Activated CD8-positive, alpha-beta T cell treated with anti-CD3 and anti-CD28 coated beads for 36 hours (primary cell): ENCODE results near the gene SELENOO. TPM values are rescaled to one million over a fixed set of nuclear protein-coding genes. Genes with fewer than 3 reads are reported as not detected.

ENCODE experiments used
- ATAC-seq: fragments of 200-7000 bp; cut with Tn5 transposase; one replicate; pipeline ENCODE4 v1.10.0; 2021; ENCODE audit warnings: mild to moderate bottlenecking, moderate library complexity
- CTCF ChIA-PET: fragments of 350-600 bp; sonication (Branson Sonifier 250); formaldehyde crosslinking; loops from one replicate; lab custom pipeline; 2021; ENCODE audit warnings: antibody characterized with exemption; lab: Charles Lee
- POLR2A ChIA-PET: fragments of 350-600 bp; sonication (Branson Sonifier 250); formaldehyde crosslinking; loops from one replicate; lab custom pipeline; 2021; ENCODE audit warnings: antibody characterized with exemption; lab: Charles Lee
- DNase-seq: peaks from one replicate; pipeline ENCODE4 v3.0.0-alpha.2; 2020
- H3K27ac Mint-ChIP-seq: one replicate; pipeline ENCODE4 v1.8.0; 2021; ENCODE audit warnings: mild to moderate bottlenecking, mixed read lengths
- H3K27me3 Mint-ChIP-seq: one replicate; pipeline ENCODE4 v1.8.0; 2021; ENCODE audit warnings: mixed read lengths
- H3K36me3 Mint-ChIP-seq: one replicate; pipeline ENCODE4 v1.8.0; 2021; ENCODE audit warnings: low read depth, mixed read lengths
- H3K4me1 Mint-ChIP-seq: one replicate; pipeline ENCODE4 v1.8.0; 2021; ENCODE audit warnings: low read depth, mixed read lengths
- H3K4me3 Mint-ChIP-seq: one replicate; pipeline ENCODE4 v1.8.0; 2021; ENCODE audit warnings: mild to moderate bottlenecking, moderate library complexity, mixed read lengths
- H3K9me3 Mint-ChIP-seq: one replicate; pipeline ENCODE4 v1.8.0; 2021; ENCODE audit warnings: mixed read lengths
- CTCF ChIP-seq: fragments of 200-600 bp; IDR thresholded peaks from one replicate; pipeline ENCODE4 v1.8.0; 2022; ENCODE audit warnings: antibody characterized with exemption, mild to moderate bottlenecking
- intact Hi-C: fragments of 100-400 bp; cut with micrococcal nuclease; formaldehyde crosslinking; loops from one replicate; pipeline ENCODE4 v1.10.0; 2022
- total RNA-seq, 2 experiments: library from RNA; stranded (reverse); gene quantifications; one replicate each; pipeline ENCODE4 v1.2.3, GENCODE V29; 2021

The SELENOO gene
- total RNA-seq, 2 experiments from 2014 or later = 24.0 to 25.5 TPM

DNA sequence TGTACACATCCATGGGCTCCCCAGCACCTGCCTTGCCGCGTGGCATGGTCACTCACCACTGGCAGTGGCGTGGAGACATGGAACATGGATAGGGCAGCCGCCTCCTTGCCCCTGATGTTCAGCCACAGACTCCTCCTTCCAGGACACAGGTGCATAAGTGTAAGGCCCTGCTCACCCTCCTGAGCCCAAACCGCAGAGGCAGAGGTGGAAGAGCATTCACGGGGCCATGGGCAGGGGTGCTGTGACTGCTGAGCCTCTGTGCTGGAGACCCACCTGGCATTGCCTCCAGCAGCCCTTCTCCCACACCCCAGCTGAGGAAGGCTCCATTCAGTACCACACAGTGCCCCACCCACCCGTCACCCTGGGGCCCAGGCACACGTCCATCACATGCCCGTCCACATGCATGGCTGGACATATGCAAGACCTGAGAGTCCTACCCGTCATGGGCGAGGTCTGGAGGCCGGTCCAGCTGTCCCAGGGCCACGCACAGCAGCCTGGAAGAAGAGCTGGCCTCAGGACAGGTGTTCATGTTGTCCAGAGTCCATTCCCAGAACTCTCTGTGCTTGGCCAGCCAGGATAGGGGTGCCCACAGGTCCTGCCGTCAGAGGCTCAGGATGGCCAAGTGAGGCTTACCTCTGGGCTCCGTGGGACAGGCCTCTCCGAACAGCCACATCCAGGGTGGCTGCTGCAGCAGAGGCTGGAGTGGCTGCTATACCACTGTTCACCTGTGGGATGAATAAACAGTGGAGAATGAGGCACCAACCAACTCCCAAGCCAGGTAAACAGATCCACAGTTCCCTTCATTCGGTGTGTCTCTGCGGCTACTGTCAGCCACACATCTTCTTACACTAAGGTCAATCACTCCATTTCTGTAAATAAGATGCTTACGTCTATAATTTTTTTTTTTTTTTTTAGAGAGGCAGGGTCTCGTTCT lies 45.7 kb downstream of the SELENOO start:
- H3K9me3 Mint-ChIP-seq = no peaks in the 10 kb centered on the region
- no peak overlapping the region for H3K27ac Mint-ChIP-seq
- ChIA-PET CTCF (interaction anchor here (0.9 to 1.5 kb wide), 3 partner anchors 10 to 81 kb away, joined by 3 to 4 read pairs (median 4); no protein-coding TSS in a partner anchor), POLR2A (interaction anchor here (1.1 to 2.0 kb wide), 4 partner anchors 16 to 279 kb away, joined by 3 to 8 read pairs (median 5); partner anchors contain the start of gene SCO2)
- TF ChIP-seq CTCF = peak; percentile 21
- DNase-seq (no peak), ATAC-seq (no peak)
- H3K27me3 Mint-ChIP-seq = no peaks in the 10 kb centered on the region
- peaks cover 21% of the 10 kb centered on the region for H3K36me3 Mint-ChIP-seq
- intact Hi-C loops = no loop called here
- H3K4me3 Mint-ChIP-seq = peak overlapping the region; percentile 85
- peaks cover 28% of the 10 kb centered on the region for H3K4me1 Mint-ChIP-seq

- intact Hi-C loops = no loop called here
- no peak overlapping the region for H3K4me3 Mint-ChIP-seq
- CTCF ChIA-PET = interaction anchor here (0.9 to 1.4 kb wide), 2 partner anchors 11 to 60 kb away, joined by 3 to 4 read pairs; no protein-coding TSS in a partner anchor
- H3K4me1 Mint-ChIP-seq = peaks cover 21% of the 10 kb centered on the region
- H3K27me3 Mint-ChIP-seq = no peaks in the 10 kb centered on the region
- POLR2A ChIA-PET = interaction anchor here (1.1 to 2.0 kb wide), 3 partner anchors 57 to 69 kb away, joined by 3 to 8 read pairs (median 3); no protein-coding TSS in a partner anchor
- no peak for TF ChIP-seq CTCF
- H3K36me3 Mint-ChIP-seq = peaks cover 18% of the 10 kb centered on the region
- no peak for ATAC-seq
- H3K27ac Mint-ChIP-seq = no peak overlapping the region
- peak; percentile 62 for DNase-seq
- H3K9me3 Mint-ChIP-seq = no peaks in the 10 kb centered on the region
Observed at GRCh38 chr22:50247748-50248147, 46.9 kb downstream of the SELENOO start.

GRCh38 chr22:50248196-50249081 lies 47.6 kb downstream of the SELENOO start:
- peaks cover 20% of the 10 kb centered on the region for H3K4me1 Mint-ChIP-seq
- no peaks in the 10 kb centered on the region for H3K27me3 Mint-ChIP-seq
- H3K27ac Mint-ChIP-seq = no peak overlapping the region
- H3K4me3 Mint-ChIP-seq = no peak overlapping the region
- ChIA-PET POLR2A (interaction anchor here (1.1 kb wide), 1 partner anchor 58 kb away, joined by 3 read pairs; no protein-coding TSS in a partner anchor), CTCF (no interaction called here)
- TF ChIP-seq CTCF = no peak
- no peak for DNase-seq
- peaks cover 18% of the 10 kb centered on the region for H3K36me3 Mint-ChIP-seq
- ATAC-seq = no peak
- intact Hi-C loops = no loop called here
- H3K9me3 Mint-ChIP-seq = no peaks in the 10 kb centered on the region

- peak overlapping the region; percentile 85 for H3K4me3 Mint-ChIP-seq
- H3K27ac Mint-ChIP-seq = no peak overlapping the region
Observed at GRCh38 chr22:50249341-50250248, 48.8 kb downstream of the SELENOO start.

More at GRCh38 chr22:50249341-50250248, 48.8 kb downstream of the SELENOO start:
- TF ChIP-seq CTCF = no peak
- peaks cover 13% of the 10 kb centered on the region for H3K36me3 Mint-ChIP-seq
- no peak for DNase-seq
- intact Hi-C loops = loop anchor here (5.0 kb wide), 1 partner anchor 93 kb away; the partner anchor contains the start of gene PPP6R2
- ChIA-PET POLR2A (interaction anchor here (1.3 to 2.6 kb wide), 3 partner anchors 10 to 93 kb away, joined by 3 to 7 read pairs (median 5); no protein-coding TSS in a partner anchor), CTCF (interaction anchor here (1.3 to 2.0 kb wide), 2 partner anchors 13 to 249 kb away, joined by 4 to 6 read pairs; no protein-coding TSS in a partner anchor)
- peaks cover 20% of the 10 kb centered on the region for H3K4me1 Mint-ChIP-seq
- H3K9me3 Mint-ChIP-seq = no peaks in the 10 kb centered on the region
- no peak for ATAC-seq
- no peaks in the 10 kb centered on the region for H3K27me3 Mint-ChIP-seq
